CD4-positive, alpha-beta T cell (primary cell): ENCODE measurements around the gene REPIN1. TPM values are rescaled to one million over a fixed set of nuclear protein-coding genes. Genes with fewer than 3 reads are reported as not detected.

Source experiments
- ATAC-seq: fragments of 200-7000 bp; cut with Tn5 transposase; one replicate; pipeline ENCODE4 v1.10.0; 2022; ENCODE audit warnings: mild to moderate bottlenecking; ENCODE audit not compliant: poor library complexity
- CTCF ChIA-PET: fragments of 350-600 bp; sonication (Branson Sonifier 250); formaldehyde crosslinking; loops from one replicate; lab custom pipeline; 2021; ENCODE audit warnings: antibody characterized with exemption, inconsistent platforms; lab: Charles Lee
- POLR2A ChIA-PET: fragments of 350-600 bp; sonication (Branson Sonifier 250); formaldehyde crosslinking; loops from one replicate; lab custom pipeline; 2021; ENCODE audit warnings: antibody characterized with exemption, inconsistent platforms; lab: Charles Lee
- DNase-seq, 14 experiments: peaks; one replicate each; pipeline ENCODE4 v3.0.0-alpha.2; 2013 to 2020; ENCODE audit warnings: mixed read lengths in 2 of 14
- H3K27ac ChIP-seq, 2 donors: one replicate each; pipeline versions ENCODE4 v1.5.1 to v1.7.0; 2013; ENCODE audit warnings: low read length in 2 of 2, low read depth in 1 of 2, mild to moderate bottlenecking in 1 of 2
- H3K27me3 ChIP-seq, 2 experiments: 1 replicate in 1 of 2; 2 replicates in 1 of 2; pipeline versions ENCODE4 v1.6.1 to v1.7.0; 2013; ENCODE audit warnings: low read length in 2 of 2, control low read depth in 1 of 2, mild to moderate bottlenecking in 1 of 2, moderate library complexity in 1 of 2; ENCODE audit not compliant: insufficient read depth in 2 of 2, control insufficient read depth in 1 of 2
- H3K36me3 ChIP-seq: one replicate; pipeline ENCODE4 v1.6.1; 2013; ENCODE audit warnings: low read length, control low read depth; ENCODE audit not compliant: insufficient read depth
- H3K4me1 ChIP-seq: one replicate; pipeline ENCODE4 v1.6.1; 2013; ENCODE audit warnings: low read length, control low read depth; ENCODE audit not compliant: insufficient read depth
- H3K4me3 ChIP-seq: one replicate; pipeline ENCODE4 v1.5.1; 2013; ENCODE audit warnings: mild to moderate bottlenecking, low read length, moderate library complexity
- H3K9me3 ChIP-seq, 2 experiments: 1 replicate in 1 of 2; 2 replicates in 1 of 2; pipeline versions ENCODE4 v1.6.1 to v1.7.0; 2013; ENCODE audit warnings: low read length in 2 of 2, mild to moderate bottlenecking in 2 of 2, control low read depth in 1 of 2, moderate library complexity in 1 of 2; ENCODE audit not compliant: control insufficient read depth in 1 of 2, insufficient read depth in 1 of 2
- H3K27ac Mint-ChIP-seq: one replicate; pipeline ENCODE4 v1.8.0; 2020; ENCODE audit warnings: mixed read lengths
- H3K27me3 Mint-ChIP-seq: one replicate; pipeline ENCODE4 v1.8.0; 2021; ENCODE audit warnings: mixed read lengths
- H3K36me3 Mint-ChIP-seq: one replicate; pipeline ENCODE4 v1.8.0; 2021; ENCODE audit warnings: low read depth, mixed read lengths
- H3K4me1 Mint-ChIP-seq: one replicate; pipeline ENCODE4 v1.8.0; 2021; ENCODE audit warnings: low read depth, mixed read lengths
- H3K4me3 Mint-ChIP-seq: one replicate; pipeline ENCODE4 v1.8.0; 2020; ENCODE audit warnings: mild to moderate bottlenecking, mixed read lengths
- H3K9me3 Mint-ChIP-seq: one replicate; pipeline ENCODE4 v1.8.0; 2020; ENCODE audit warnings: mixed read lengths
- intact Hi-C, 2 experiments: fragments of 100-400 bp; cut with DNase I in 1 of 2; cut with micrococcal nuclease in 1 of 2; formaldehyde crosslinking; loops; one replicate each; pipeline versions ENCODE4 v1.15.1 to v1.9.0; 2023 to 2025; cut with DNase I, micrococcal nuclease
- total RNA-seq, 174 experiments: library from RNA in 2 of 174; stranded (reverse) in 2 of 174; gene quantifications; one replicate each; pipeline ENCODE4 v1.2.3 and lab custom pipeline; 2021 to 2026
- TF ChIP-seq, protein P1 (sequence below): fragments of 200-600 bp; IDR thresholded peaks from one replicate; pipeline ENCODE4 v1.8.0; 2022; ENCODE audit warnings: antibody characterized with exemption, mild to moderate bottlenecking

REPIN1 gene
- total RNA-seq, 2 experiments from 2014 or later: 58.2 to 59.8 TPM

DNA sequence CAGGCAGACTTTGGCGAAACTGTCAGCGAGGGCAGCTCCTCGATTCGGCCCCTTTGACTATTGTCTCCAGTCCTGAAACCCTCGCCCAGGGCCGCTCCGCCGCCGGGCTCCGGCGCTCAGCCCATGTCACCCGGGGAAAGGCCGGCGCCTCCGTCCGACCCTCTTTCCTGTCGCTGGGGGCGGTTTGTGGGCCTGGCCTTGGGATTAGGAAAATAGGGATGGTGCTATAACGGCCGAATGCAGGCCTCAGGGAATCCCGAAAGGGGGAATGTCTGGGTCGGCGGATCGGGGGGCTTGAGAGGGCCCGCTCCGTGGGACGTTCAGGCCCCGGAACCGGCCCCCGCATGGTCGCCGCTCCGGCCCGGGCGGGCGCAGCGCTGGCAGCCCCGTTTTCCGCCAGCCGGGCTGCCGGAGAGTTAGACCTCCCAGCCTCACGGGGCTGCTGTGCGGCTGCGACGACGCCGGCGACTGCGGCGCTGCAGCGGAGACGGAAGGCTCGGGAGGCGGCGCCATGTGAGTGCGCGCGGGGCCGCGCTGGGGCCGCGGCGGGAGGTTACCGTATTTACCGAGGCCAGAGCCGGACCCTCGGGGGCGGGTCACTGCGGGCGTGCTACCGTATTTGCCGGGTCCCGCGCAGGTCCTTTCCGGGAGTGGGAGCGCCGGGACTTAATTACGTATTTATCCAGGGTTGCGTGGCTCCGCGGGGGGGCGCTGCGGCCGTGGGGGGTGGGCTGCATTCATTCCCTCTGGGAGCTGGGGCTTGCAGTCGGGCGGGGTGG is 36.4 kb downstream of the REPIN1 start:
- ChIA-PET CTCF (interaction anchor here (0.6 to 4.4 kb wide), 13 partner anchors 13 to 374 kb away, joined by 3 to 30 read pairs (median 3); partner anchors contain the start of genes GIMAP1, GIMAP6 and REPIN1), POLR2A (interaction anchor here (0.7 to 6.0 kb wide), 17 partner anchors 10 to 374 kb away, joined by 3 to 76 read pairs (median 4); partner anchors contain the start of genes GIMAP7, GIMAP8 and REPIN1)
- TF ChIP-seq, protein P1, sequence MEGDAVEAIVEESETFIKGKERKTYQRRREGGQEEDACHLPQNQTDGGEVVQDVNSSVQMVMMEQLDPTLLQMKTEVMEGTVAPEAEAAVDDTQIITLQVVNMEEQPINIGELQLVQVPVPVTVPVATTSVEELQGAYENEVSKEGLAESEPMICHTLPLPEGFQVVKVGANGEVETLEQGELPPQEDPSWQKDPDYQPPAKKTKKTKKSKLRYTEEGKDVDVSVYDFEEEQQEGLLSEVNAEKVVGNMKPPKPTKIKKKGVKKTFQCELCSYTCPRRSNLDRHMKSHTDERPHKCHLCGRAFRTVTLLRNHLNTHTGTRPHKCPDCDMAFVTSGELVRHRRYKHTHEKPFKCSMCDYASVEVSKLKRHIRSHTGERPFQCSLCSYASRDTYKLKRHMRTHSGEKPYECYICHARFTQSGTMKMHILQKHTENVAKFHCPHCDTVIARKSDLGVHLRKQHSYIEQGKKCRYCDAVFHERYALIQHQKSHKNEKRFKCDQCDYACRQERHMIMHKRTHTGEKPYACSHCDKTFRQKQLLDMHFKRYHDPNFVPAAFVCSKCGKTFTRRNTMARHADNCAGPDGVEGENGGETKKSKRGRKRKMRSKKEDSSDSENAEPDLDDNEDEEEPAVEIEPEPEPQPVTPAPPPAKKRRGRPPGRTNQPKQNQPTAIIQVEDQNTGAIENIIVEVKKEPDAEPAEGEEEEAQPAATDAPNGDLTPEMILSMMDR: no peak
- no peaks in the 10 kb centered on the region for H3K9me3 ChIP-seq
- Mint-ChIP-seq H3K36me3 (peaks cover 32% of the 10 kb centered on the region), H3K4me1 (peaks cover 37% of the 10 kb centered on the region), H3K9me3 (no peaks in the 10 kb centered on the region), H3K4me3 (peak overlapping the region; percentile 94), H3K27me3 (no peaks in the 10 kb centered on the region), H3K27ac (peak overlapping the region; percentile 82)
- peak overlapping the region; percentile 88 to 89 for H3K27ac ChIP-seq
- H3K4me1 ChIP-seq: peaks cover 34% of the 10 kb centered on the region
- peak overlapping the region; percentile 90 for H3K4me3 ChIP-seq
- peaks cover 12% of the 10 kb centered on the region for H3K36me3 ChIP-seq
- H3K27me3 ChIP-seq: no peaks in the 10 kb centered on the region
- intact Hi-C loops: loop anchor here (1.0 to 2.0 kb wide), 3 partner anchors 26 to 48 kb away; partner anchors contain the start of genes REPIN1 (in 1 of the 2) and ZNF775 (in 1 of the 2)
- peak; percentile 82 for ATAC-seq
- peak; percentile 56 to 92 (median 72) for DNase-seq

DNA sequence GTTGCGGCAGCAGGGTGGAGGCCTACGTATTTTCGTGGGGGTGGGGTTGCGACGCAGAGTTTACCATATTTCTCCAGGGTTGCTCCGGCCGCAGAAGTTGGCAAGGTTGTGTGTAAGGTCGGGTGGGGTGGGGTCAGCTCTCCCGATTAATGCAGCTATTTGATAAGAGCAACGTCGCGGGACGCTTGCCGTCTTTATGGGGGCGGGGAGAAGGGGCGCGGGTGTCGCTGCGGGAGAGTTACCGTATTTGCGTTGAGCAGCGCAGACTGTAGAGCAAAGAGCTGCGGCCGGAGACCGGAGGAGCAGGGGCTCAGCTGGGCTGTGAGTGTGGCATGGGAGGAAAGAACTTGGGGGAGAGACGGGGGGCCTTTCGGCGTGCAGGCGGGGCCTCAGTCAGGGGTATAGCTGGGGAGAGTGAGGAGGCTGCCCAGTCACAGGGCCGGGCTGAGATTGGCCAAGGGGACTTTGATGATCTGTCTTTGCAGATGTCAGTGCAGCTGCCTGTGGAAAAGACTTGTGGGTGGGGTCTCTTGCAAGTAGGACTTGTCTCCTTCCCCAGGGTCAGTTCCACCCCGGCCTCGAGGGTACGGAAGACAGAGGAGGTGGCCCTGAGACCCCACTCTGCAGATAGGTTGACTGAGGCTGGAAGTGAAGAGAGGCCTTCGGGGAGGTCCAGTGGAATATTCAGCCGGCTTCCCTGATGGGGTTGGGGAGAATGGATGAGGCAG is 37.1 kb downstream of the REPIN1 start:
- peaks cover 34% of the 10 kb centered on the region for H3K4me1 ChIP-seq

More for the DNA sequence above, 37.1 kb downstream of the REPIN1 start:
- CTCF ChIA-PET: interaction anchor here (0.6 to 4.4 kb wide), 12 partner anchors 14 to 373 kb away, joined by 3 to 30 read pairs (median 4); partner anchors contain the start of genes ACTR3C, LRRC61 and REPIN1
- DNase-seq (peak in 3 of 14 experiments; percentile 11 to 23 (median 11)), ATAC-seq (peak; percentile 33)
- H3K4me3 ChIP-seq: peak overlapping the region; percentile 90
- intact Hi-C loops: loop anchor here (1.0 to 2.0 kb wide), 4 partner anchors 15 to 49 kb away; partner anchors contain the start of genes REPIN1 (in 1 of the 2) and ZNF775 (in 1 of the 2)
- Mint-ChIP-seq H3K4me1 (peaks cover 37% of the 10 kb centered on the region), H3K27me3 (no peaks in the 10 kb centered on the region), H3K4me3 (peak overlapping the region; percentile 94), H3K27ac (peak overlapping the region; percentile 82), H3K36me3 (peaks cover 36% of the 10 kb centered on the region), H3K9me3 (no peaks in the 10 kb centered on the region)
- H3K27ac ChIP-seq: peak overlapping the region; percentile 79 to 88
- H3K27me3 ChIP-seq: no peaks in the 10 kb centered on the region
- TF ChIP-seq, protein P1: no peak
- peaks cover 18% of the 10 kb centered on the region for H3K36me3 ChIP-seq
- H3K9me3 ChIP-seq: no peaks in the 10 kb centered on the region
- POLR2A ChIA-PET: interaction anchor here (0.6 to 6.0 kb wide), 20 partner anchors 9 to 945 kb away, joined by 3 to 76 read pairs (median 4); partner anchors contain the start of genes GIMAP7, GIMAP8 and REPIN1
